SK-N-SH (cell line): ENCODE results near the gene EOGT. TPM values are rescaled to one million over a fixed set of nuclear protein-coding genes. Genes with fewer than 3 reads are reported as not detected.

Source experiments
- CTCF ChIA-PET: fragments of 300-600, 350-600 bp; formaldehyde crosslinking; extraction: SDS; loops from one replicate; lab custom pipeline; 2021; lab: Yijun Ruan, JAX
- POLR2A ChIA-PET: fragments of 350-600 bp; sonication (Branson Sonifier 250); formaldehyde crosslinking; extraction: SDS; loops from one replicate; lab custom pipeline; 2020; ENCODE audit warnings: antibody characterized with exemption, inconsistent platforms; lab: Yijun Ruan, JAX
- DNase-seq: peaks from one replicate; pipeline ENCODE4 v3.0.0; 2012
- H2AFZ ChIP-seq: fragments of 200-600 bp; sonication (generic); 2 replicates; pipeline ENCODE4 v1.8.1; 2016; ENCODE audit warnings: antibody characterized with exemption, mild to moderate bottlenecking, low read depth
- H3F3A ChIP-seq: fragments of 200-600 bp; sonication (generic); replicated peaks from 2 replicates; pipeline ENCODE3; 2016; ENCODE audit warnings: antibody characterized with exemption, mild to moderate bottlenecking; ENCODE audit not compliant: insufficient read depth
- H3K27ac ChIP-seq, 2 experiments: fragments of 200-500 bp in 1 of 2; fragments of 200-600 bp in 1 of 2; sonication (Bioruptor generic) in 1 of 2; sonication (generic), shearing (Covaris generic) in 1 of 2; 2 replicates each; pipeline versions ENCODE4 v1.5.1 to v1.6.1; 2014 to 2016; ENCODE audit warnings: low read depth in 2 of 2, inconsistent platforms in 1 of 2, low read length in 1 of 2, mild to moderate bottlenecking in 1 of 2, mixed read lengths in 1 of 2
- H3K27me3 ChIP-seq: fragments of 200-600 bp; sonication (generic), shearing (Covaris generic); 2 replicates; pipeline ENCODE4 v1.6.1; 2016; ENCODE audit warnings: mixed run types; ENCODE audit not compliant: insufficient read depth
- H3K36me3 ChIP-seq, 2 experiments: fragments of 200-500 bp in 1 of 2; fragments of 200-600 bp in 1 of 2; sonication (Bioruptor generic) in 1 of 2; sonication (generic) in 1 of 2; replicated peaks in 1 of 2; 2 replicates each; pipeline versions ENCODE3 to v1.5.1; 2014 to 2016; ENCODE audit warnings: low read length in 1 of 2, mild to moderate bottlenecking in 1 of 2; ENCODE audit not compliant: insufficient read depth in 2 of 2, control insufficient read depth in 1 of 2
- H3K4me1 ChIP-seq, 2 experiments: fragments of 200-500 bp in 1 of 2; fragments of 200-600 bp in 1 of 2; sonication (Bioruptor generic) in 1 of 2; sonication (generic), shearing (Covaris generic) in 1 of 2; 2 replicates each; pipeline versions ENCODE4 v1.5.1 to v1.6.1; 2014 to 2016; ENCODE audit warnings: low read depth in 1 of 2, low read length in 1 of 2, mixed run types in 1 of 2; ENCODE audit not compliant: insufficient read depth in 2 of 2, control insufficient read depth in 1 of 2
- H3K4me2 ChIP-seq: fragments of 200-600 bp; sonication (generic), shearing (Covaris generic); 2 replicates; pipeline ENCODE4 v1.6.1; 2017; ENCODE audit warnings: mixed run types
- H3K4me3 ChIP-seq, 2 experiments: fragments of 200-500 bp in 1 of 2; fragments of 200-600 bp in 1 of 2; sonication (Bioruptor generic) in 1 of 2; sonication (generic), shearing (Covaris generic) in 1 of 2; 2 replicates each; pipeline versions ENCODE4 v1.5.1 to v1.8.1; 2014 to 2016; ENCODE audit warnings: low read depth in 2 of 2, inconsistent platforms in 1 of 2, low read length in 1 of 2, mild to moderate bottlenecking in 1 of 2, mixed read lengths in 1 of 2, moderate library complexity in 1 of 2
- H3K79me2 ChIP-seq: fragments of 200-600 bp; sonication (generic); 2 replicates; pipeline ENCODE4 v1.8.1; 2017; ENCODE audit warnings: mild to moderate bottlenecking; ENCODE audit not compliant: insufficient read depth
- H3K9ac ChIP-seq: fragments of 200-600 bp; sonication (generic); 2 replicates; pipeline ENCODE4 v1.6.1; 2017; ENCODE audit warnings: mixed run types
- H3K9me2 ChIP-seq: fragments of 200-600 bp; sonication (generic); 2 replicates; pipeline ENCODE4 v1.6.1; 2017; ENCODE audit warnings: mixed run types
- H3K9me3 ChIP-seq: fragments of 200-600 bp; sonication (generic); 2 replicates; pipeline ENCODE4 v1.6.1; 2017; ENCODE audit warnings: mixed run types, mild to moderate bottlenecking, moderate library complexity
- H4K20me1 ChIP-seq: fragments of 200-600 bp; sonication (generic); 2 replicates; pipeline ENCODE4 v1.6.1; 2017; ENCODE audit warnings: mild to moderate bottlenecking, mixed run types; ENCODE audit not compliant: insufficient read depth
- CHD2 ChIP-seq: fragments of 150-350 bp; IDR thresholded peaks from 2 replicates; pipeline ENCODE4 v1.6.1; 2018; ENCODE audit warnings: low read length; ENCODE audit not compliant: partially characterized antibody
- ELF1 ChIP-seq: IDR thresholded peaks from 2 replicates; pipeline ENCODE4 v1.4.0; 2012
- EZH2phosphoT487 ChIP-seq: fragments of 200-600 bp; sonication (generic); IDR thresholded peaks from 2 replicates; pipeline ENCODE4 v1.6.1; 2017; ENCODE audit warnings: low read depth, mixed run types, mild to moderate bottlenecking, antibody characterized with exemption, moderate library complexity, borderline replicate concordance
- FOSL2 ChIP-seq: IDR thresholded peaks from 2 replicates; pipeline ENCODE4 v1.4.0; 2012; ENCODE audit warnings: low read depth, mild to moderate bottlenecking, moderate library complexity, borderline replicate concordance
- FOXJ3 ChIP-seq: sonication (generic); formaldehyde crosslinking; IDR thresholded peaks from 2 replicates; pipeline ENCODE4 v1.5.1; 2020; ENCODE audit warnings: mild to moderate bottlenecking, missing genetic modification reagents
- IRF3 ChIP-seq: fragments of 150-350 bp; IDR thresholded peaks from 2 replicates; pipeline ENCODE4 v1.6.1; 2016; ENCODE audit warnings: mild to moderate bottlenecking, low read depth, low read length
- JUND ChIP-seq: IDR thresholded peaks from 2 replicates; pipeline ENCODE4 v1.4.0; 2012
- MAX ChIP-seq: IDR thresholded peaks from 2 replicates; pipeline ENCODE4 v1.4.0; 2012; ENCODE audit warnings: low read depth
- NFIC ChIP-seq: IDR thresholded peaks from 2 replicates; pipeline ENCODE4 v1.4.0; 2012; ENCODE audit warnings: borderline replicate concordance
- NRF1 ChIP-seq: IDR thresholded peaks from 2 replicates; pipeline ENCODE4 v1.6.1; 2012; ENCODE audit warnings: low read depth, mild to moderate bottlenecking, low read length
- RAD21 ChIP-seq: IDR thresholded peaks from 2 replicates; pipeline ENCODE4 v1.6.1; 2012; ENCODE audit warnings: mild to moderate bottlenecking, low read length
- RCOR1 ChIP-seq: fragments of 150-350 bp; IDR thresholded peaks from 2 replicates; pipeline ENCODE4 v1.6.1; 2017; ENCODE audit warnings: antibody characterized with exemption, low read length
- RFX5 ChIP-seq: IDR thresholded peaks from 2 replicates; pipeline ENCODE4 v1.6.1; 2012; ENCODE audit warnings: mild to moderate bottlenecking, improper control_type of control experiment, low read length
- RXRA ChIP-seq: IDR thresholded peaks from 2 replicates; pipeline ENCODE4 v1.4.0; 2012; ENCODE audit warnings: low read depth, mild to moderate bottlenecking, borderline replicate concordance
- SIN3A ChIP-seq: IDR thresholded peaks from 2 replicates; pipeline ENCODE4 v1.6.1; 2012; ENCODE audit warnings: low read depth, mild to moderate bottlenecking, low read length, moderate library complexity, borderline replicate concordance
- TCF12 ChIP-seq: IDR thresholded peaks from 2 replicates; pipeline ENCODE4 v1.4.0; 2012
- USF2 ChIP-seq: fragments of 150-350 bp; IDR thresholded peaks from 2 replicates; pipeline ENCODE4 v1.6.1; 2017; ENCODE audit warnings: antibody characterized with exemption, low read length, low read depth, borderline replicate concordance
- WGBS: methylation state at CpG from one replicate; pipeline ENCODE4 v1.1.6; 2017; ENCODE audit warnings: low lambda C conversion rate; 5-methylcytosine and 5-hydroxymethylcytosine counted together
- polyA plus RNA-seq, 3 experiments: library from polyadenylated mRNA; depleted of rRNA; stranded (reverse); fragments of >200 nt; gene quantifications; 2 replicates each; pipeline ENCODE4 v1.2.3, GENCODE V29; 2012
- TF ChIP-seq, protein P1 (sequence below): IDR thresholded peaks from 2 replicates; pipeline ENCODE4; 2012

EOGT gene
- polyA plus RNA-seq, 1 of the 3 experiments (the other 2 are of a cell fraction): 6.0 TPM

- WGBS: 93% methylated on average over 6 of the region's 6 CpGs
- Histone ChIP-seq H2AFZ (no peak overlapping the region), H3K9me3 (no peaks in the 10 kb centered on the region), H3K27ac (no peak overlapping the region), H3K4me3 (no peak overlapping the region)
- TF ChIP-seq IRF3 (no peak), USF2 (no peak), NFIC (no peak), NRF1 (no peak), SIN3A (no peak), MAX (no peak), ELF1 (no peak), RXRA (no peak), TCF12 (no peak), FOSL2 (no peak), RFX5 (no peak), RCOR1 (no peak), EZH2phosphoT487 (no peak), CHD2 (no peak), FOXJ3 (CRISPR knock-in tag) (no peak), RAD21 (no peak), JUND (no peak)
- TF ChIP-seq, protein P1, sequence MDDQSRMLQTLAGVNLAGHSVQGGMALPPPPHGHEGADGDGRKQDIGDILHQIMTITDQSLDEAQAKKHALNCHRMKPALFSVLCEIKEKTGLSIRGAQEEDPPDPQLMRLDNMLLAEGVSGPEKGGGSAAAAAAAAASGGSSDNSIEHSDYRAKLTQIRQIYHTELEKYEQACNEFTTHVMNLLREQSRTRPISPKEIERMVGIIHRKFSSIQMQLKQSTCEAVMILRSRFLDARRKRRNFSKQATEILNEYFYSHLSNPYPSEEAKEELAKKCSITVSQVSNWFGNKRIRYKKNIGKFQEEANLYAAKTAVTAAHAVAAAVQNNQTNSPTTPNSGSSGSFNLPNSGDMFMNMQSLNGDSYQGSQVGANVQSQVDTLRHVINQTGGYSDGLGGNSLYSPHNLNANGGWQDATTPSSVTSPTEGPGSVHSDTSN: no peak
- TF ChIP-seq, all 33 proteins: peak for 0
- Histone ChIP-seq H3K9me2 (no peaks in the 10 kb centered on the region), H3K79me2 (no peaks in the 10 kb centered on the region), H3K9ac (no peak overlapping the region), H3K36me3 (peaks cover 33 to 53% of the 10 kb centered on the region in 2 experiments), H3F3A (no peaks in the 10 kb centered on the region), H4K20me1 (no peaks in the 10 kb centered on the region), H3K4me2 (no peak overlapping the region), H3K27me3 (no peaks in the 10 kb centered on the region), H3K4me1 (0 out of 4 replicates have a peak, but pooled peaks cover 0 to 3% of the 10 kb centered on the region in 2 experiments)
- no peak for DNase-seq
- ChIA-PET POLR2A (no interaction called here), CTCF (interaction anchor here (0.6 to 1.2 kb wide), 2 partner anchors 10 to 15 kb away, joined by 3 read pairs; no protein-coding TSS in a partner anchor)
These were observed 26.8 kb downstream of the EOGT start for GRCh38 chr3:68986496-68987208.
